ENCODE measurements around the gene KATNAL2.

The KATNAL2 gene

DNA sequence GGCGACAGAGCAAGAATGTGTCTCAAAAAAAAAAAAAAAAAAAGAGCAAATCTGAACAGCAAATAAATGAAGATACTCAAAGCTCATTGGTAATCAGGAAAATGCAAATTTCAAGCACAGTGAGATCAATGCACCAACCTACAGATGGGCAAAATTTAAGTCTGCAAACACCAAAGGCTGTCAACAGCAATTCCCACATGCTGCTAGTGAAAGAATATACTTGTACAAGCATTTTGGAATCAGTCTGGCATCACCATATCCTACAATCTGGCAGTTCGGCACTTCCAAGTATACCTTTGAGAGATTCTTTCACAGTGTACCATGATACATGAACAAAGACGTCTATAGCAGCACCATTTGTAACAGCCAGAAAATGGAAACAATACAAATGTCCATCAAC is 228.8 kb downstream of the KATNAL2 start:
- Histone ChIP-seq H3K9me3 (ENCODE audit: low read depth, low read length) (no peaks in the 10 kb centered on the region), H3K9ac (ENCODE audit: insufficient read length) (no peak overlapping the region), H3K27ac (no peak overlapping the region), H3K4me3 (no peak overlapping the region), H3K36me3 (ENCODE audit: insufficient read depth, low read length) (0 out of 2 replicates have a peak, but pooled peaks cover 3% of the 10 kb centered on the region)
- no peak for DNase-seq (ENCODE audit: low read depth, low spot score)
- no peak for TF ChIP-seq EZH2 (IDR thresholded peaks at IDR 0.05)

DNA sequence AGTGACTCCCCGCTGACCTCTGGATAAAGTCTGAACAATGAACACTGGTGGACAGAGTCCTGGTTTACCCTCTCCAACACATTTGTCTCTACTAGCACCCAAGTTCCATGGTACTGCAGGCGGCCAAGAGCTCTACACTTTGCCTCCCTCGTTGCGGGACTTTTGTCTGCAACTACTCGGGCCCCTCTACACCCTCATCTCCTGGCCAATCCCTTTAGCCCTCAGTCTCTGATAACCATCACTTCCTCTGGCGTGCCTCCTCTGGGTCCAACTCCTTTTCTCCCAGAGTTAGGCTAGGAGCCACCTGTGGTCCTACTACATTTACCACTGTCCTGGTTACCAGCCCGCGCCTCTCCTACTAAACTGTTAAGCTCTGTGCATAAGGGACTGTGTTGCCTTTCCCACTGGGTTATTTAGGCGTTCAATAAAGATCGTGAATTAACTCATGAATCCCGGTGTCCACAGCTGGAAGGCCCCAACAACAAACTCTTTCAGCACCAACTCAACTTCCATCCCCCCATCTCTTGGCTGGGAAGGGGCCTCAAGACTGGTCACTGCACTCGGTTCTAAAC is 232.1 kb downstream of the KATNAL2 start:
- TF ChIP-seq EZH2 (IDR thresholded peaks at IDR 0.05) (no peak), FOXP2 (optimal IDR thresholded peaks at IDR 0.05; ENCODE audit: control extremely low read depth, extremely low read length, insufficient read depth) (no peak), POLR2AphosphoS5 (IDR thresholded peaks at IDR 0.05; ENCODE audit: borderline replicate concordance, low read depth, low read length) (no peak)
- Histone ChIP-seq H3K27ac (no peak overlapping the region), H3K36me3 (ENCODE audit: insufficient read depth, low read length) (peaks cover 8% of the 10 kb centered on the region; the same call in 1 of the 2 replicates), H3K4me3 (peak overlapping the region; percentile 92), H3K9ac (ENCODE audit: insufficient read length) (peak overlapping the region; percentile 94), H3K9me3 (ENCODE audit: low read depth, low read length) (no peaks in the 10 kb centered on the region)
- DNase-seq (ENCODE audit: low read depth, low spot score) = no peak

DNA sequence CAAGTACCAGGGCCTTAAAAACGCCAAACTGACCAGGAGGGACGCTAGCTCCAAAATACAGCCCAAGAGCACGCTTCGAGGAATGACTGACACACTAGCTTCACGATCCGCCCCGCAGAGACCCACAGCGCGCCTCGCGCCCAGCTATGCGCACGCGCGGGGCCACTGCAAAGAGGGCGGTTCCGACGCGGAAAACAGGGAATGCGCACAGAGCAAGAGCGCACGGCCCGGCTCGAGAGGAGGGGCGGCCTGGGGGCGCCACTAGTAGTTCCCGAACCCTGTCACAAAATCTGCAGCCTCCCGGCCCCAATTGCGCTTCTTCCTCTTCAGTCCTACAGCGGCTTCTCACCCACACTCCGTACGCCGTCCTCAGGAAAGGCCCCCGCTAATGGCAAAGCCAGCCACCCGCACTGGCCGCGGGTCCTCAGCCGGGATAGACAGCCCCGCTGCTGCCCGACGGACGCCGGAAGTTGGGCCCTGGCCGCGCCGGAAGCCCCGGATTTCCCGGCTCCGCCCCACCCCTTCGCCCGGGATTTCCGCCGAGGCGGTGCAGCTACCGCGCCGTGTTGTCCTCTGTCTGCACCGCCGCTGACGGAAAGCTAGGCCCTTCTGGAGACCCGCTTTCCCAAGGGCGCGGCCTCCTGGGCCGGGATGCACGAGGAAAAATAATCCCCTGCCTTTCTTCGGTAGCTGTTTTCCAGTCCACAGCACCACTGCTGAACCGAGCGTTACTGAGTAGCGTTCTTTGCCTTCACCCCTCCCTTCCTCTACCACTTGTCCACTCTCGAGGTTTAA is 232.8 kb downstream of the KATNAL2 start, which contains the start of gene HDHD2:
Gene HDHD2 (minus strand): TSS at position 472 of the 795 bp plus-strand sequence. CDS start 14,061 bp downstream, outside the sequence.
- H3K4me3 ChIP-seq = peak within 1 kb of the TSS; percentile 92
- H3K36me3 ChIP-seq (ENCODE audit: insufficient read depth, low read length) = peaks cover 10% of the 10 kb centered on the region
- 0 out of 2 replicates have a peak within 1 kb of the TSS, but pooled peaks have one; percentile 75 for H3K27ac ChIP-seq
- H3K9me3 ChIP-seq (ENCODE audit: low read depth, low read length) = no peaks in the 10 kb centered on the region
- peak within 1 kb of the TSS; percentile 94 for H3K9ac ChIP-seq (ENCODE audit: insufficient read length)
- no peak for DNase-seq (ENCODE audit: low read depth, low spot score)
- no peak for TF ChIP-seq EZH2 (IDR thresholded peaks at IDR 0.05)
- TF ChIP-seq POLR2AphosphoS5 (IDR thresholded peaks at IDR 0.05; ENCODE audit: borderline replicate concordance, low read depth, low read length) = peak; percentile 91
- TF ChIP-seq FOXP2 (optimal IDR thresholded peaks at IDR 0.05; ENCODE audit: control extremely low read depth, extremely low read length, insufficient read depth) = peak; percentile 5

DNA sequence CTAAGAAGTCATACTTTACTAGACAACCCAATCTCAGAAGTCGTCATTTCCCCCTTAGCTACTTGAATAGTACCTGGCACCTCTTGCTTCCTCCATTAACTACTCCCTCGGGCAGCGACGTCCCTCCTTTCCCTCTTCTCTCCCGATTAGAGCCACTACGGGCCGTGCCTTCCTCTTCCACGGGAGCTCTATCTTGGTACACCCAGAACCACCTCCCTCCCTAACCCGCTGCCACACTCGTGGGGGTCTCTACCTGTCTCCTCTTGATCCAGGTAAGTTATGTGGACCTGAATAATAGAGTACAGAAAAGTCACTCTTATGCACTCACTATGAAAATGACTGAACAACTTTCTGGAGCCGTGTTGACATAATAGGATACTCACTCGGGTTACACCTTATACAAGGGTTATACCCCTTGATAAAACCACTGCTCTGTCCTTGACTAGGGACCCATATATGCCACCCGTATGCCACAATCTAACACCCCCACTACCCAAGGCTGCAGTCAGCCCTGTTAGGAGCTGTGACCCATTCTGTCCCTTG is 233.5 kb downstream of the KATNAL2 start:
- Histone ChIP-seq H3K9me3 (ENCODE audit: low read depth, low read length) (no peaks in the 10 kb centered on the region), H3K4me3 (peak overlapping the region; percentile 92), H3K36me3 (ENCODE audit: insufficient read depth, low read length) (peaks cover 13% of the 10 kb centered on the region), H3K9ac (ENCODE audit: insufficient read length) (peak overlapping the region; percentile 94), H3K27ac (0 out of 2 replicates have a peak overlapping the region, but pooled peaks have one; percentile 75)
- no peak for DNase-seq (ENCODE audit: low read depth, low spot score)
- TF ChIP-seq POLR2AphosphoS5 (IDR thresholded peaks at IDR 0.05; ENCODE audit: borderline replicate concordance, low read depth, low read length) (no peak), FOXP2 (optimal IDR thresholded peaks at IDR 0.05; ENCODE audit: control extremely low read depth, extremely low read length, insufficient read depth) (no peak)

DNA sequence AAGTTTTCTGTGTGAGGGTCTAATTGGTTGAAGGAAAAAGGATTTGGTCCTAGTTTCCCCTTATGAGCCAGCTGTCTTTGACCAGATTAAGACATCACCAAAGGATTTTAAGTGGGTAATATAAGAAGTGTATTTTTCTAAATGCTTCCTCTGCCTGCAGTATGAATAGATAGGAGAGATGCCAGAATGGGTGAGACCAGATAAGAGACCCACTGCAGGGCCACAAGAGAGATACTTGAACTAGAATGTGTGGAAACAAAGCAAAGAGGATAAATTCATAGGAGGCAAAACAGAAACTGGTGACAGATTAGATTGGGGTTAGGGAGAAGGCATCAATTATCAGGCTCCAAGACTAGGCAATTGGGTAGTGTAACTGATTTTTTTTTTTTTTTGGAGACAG is 234.0 kb downstream of the KATNAL2 start:
- Histone ChIP-seq H3K36me3 (ENCODE audit: insufficient read depth, low read length) (peaks cover 18% of the 10 kb centered on the region), H3K9ac (ENCODE audit: insufficient read length) (peak overlapping the region; percentile 94), H3K4me3 (peak overlapping the region; percentile 92), H3K9me3 (ENCODE audit: low read depth, low read length) (no peaks in the 10 kb centered on the region), H3K27ac (no peak overlapping the region)
- DNase-seq (ENCODE audit: low read depth, low spot score) = no peak
- TF ChIP-seq EZH2 (IDR thresholded peaks at IDR 0.05) (no peak), POLR2AphosphoS5 (IDR thresholded peaks at IDR 0.05; ENCODE audit: borderline replicate concordance, low read depth, low read length) (no peak), FOXP2 (optimal IDR thresholded peaks at IDR 0.05; ENCODE audit: control extremely low read depth, extremely low read length, insufficient read depth) (no peak)
